T follicular helper cell (primary cell): ENCODE data around the gene MS4A10.

Experiments used
- DNase-seq: peaks from one replicate; pipeline ENCODE4 v3.0.0-alpha.2; 2020; ENCODE audit warnings: low read depth

MS4A10 gene

GRCh38 chr11:60849641-60850520, 64.7 kb downstream of the MS4A10 start:
- DNase-seq: no peak
